ENCODE measurements around the gene MYL5.

MYL5 gene

GRCh38 chr4:676871-677235 lies 2.5 kb downstream of the MYL5 start:
- no peaks in the 10 kb centered on the region for H3K27me3 ChIP-seq (ENCODE audit: insufficient read depth, low read length)
- DNase-seq: no peak
- no peak overlapping the region for H3K9ac ChIP-seq (ENCODE audit: low read length)
- H3K4me2 ChIP-seq (ENCODE audit: low read length): no peak overlapping the region
- no peak overlapping the region for H2BK120ac ChIP-seq (ENCODE audit: insufficient read depth, low read length, poor library complexity)
- H2AK5ac ChIP-seq (ENCODE audit: low read length): no peak overlapping the region
- H3K4ac ChIP-seq (ENCODE audit: low read depth, low read length): no peak overlapping the region
- no peak overlapping the region for H2BK5ac ChIP-seq (ENCODE audit: low read depth, low read length, poor library complexity)
- H3K4me1 ChIP-seq (ENCODE audit: control insufficient read depth in 1 of 2, insufficient read depth in 2 of 2, low read length in 2 of 2): peaks cover 23 to 25% of the 10 kb centered on the region in 2 experiments
- no peak overlapping the region for H4K8ac ChIP-seq (ENCODE audit: low read depth, low read length)
- H3K9me3 ChIP-seq (ENCODE audit: insufficient read depth, low read depth, low read length): no peaks in the 10 kb centered on the region
- no peak overlapping the region for H4K12ac ChIP-seq (ENCODE audit: low read depth, low read length)
- H3K27ac ChIP-seq (ENCODE audit: low read depth, low read length): no peak overlapping the region
- H2AFZ ChIP-seq (ENCODE audit: insufficient read depth, low read length, poor library complexity): no peak overlapping the region
- H4K91ac ChIP-seq (ENCODE audit: low read depth, low read length): no peak overlapping the region
- peaks cover 11% of the 10 kb centered on the region for H3K79me2 ChIP-seq (ENCODE audit: control insufficient read depth, insufficient read depth, low read length, poor library complexity)
- H3K23ac ChIP-seq (ENCODE audit: low read length): no peak overlapping the region
- no peak overlapping the region for H3K4me3 ChIP-seq (ENCODE audit: low read depth, low read length)
- no peak overlapping the region for H3K14ac ChIP-seq (ENCODE audit: low read length)
- no peak overlapping the region for H3K18ac ChIP-seq (ENCODE audit: low read length)
- peaks cover 11% of the 10 kb centered on the region in 2 experiments for H3K36me3 ChIP-seq (ENCODE audit: control insufficient read depth in 1 of 2, insufficient read depth in 2 of 2, low read length in 2 of 2)
- peaks cover 11% of the 10 kb centered on the region for H3K79me1 ChIP-seq (ENCODE audit: low read length)
- H2BK12ac ChIP-seq (ENCODE audit: low read length): no peak overlapping the region
- no CpG with 5 or more reads among the region's 8 CpGs for WGBS (ENCODE audit: extremely low coverage, insufficient coverage, insufficient read length)

DNA sequence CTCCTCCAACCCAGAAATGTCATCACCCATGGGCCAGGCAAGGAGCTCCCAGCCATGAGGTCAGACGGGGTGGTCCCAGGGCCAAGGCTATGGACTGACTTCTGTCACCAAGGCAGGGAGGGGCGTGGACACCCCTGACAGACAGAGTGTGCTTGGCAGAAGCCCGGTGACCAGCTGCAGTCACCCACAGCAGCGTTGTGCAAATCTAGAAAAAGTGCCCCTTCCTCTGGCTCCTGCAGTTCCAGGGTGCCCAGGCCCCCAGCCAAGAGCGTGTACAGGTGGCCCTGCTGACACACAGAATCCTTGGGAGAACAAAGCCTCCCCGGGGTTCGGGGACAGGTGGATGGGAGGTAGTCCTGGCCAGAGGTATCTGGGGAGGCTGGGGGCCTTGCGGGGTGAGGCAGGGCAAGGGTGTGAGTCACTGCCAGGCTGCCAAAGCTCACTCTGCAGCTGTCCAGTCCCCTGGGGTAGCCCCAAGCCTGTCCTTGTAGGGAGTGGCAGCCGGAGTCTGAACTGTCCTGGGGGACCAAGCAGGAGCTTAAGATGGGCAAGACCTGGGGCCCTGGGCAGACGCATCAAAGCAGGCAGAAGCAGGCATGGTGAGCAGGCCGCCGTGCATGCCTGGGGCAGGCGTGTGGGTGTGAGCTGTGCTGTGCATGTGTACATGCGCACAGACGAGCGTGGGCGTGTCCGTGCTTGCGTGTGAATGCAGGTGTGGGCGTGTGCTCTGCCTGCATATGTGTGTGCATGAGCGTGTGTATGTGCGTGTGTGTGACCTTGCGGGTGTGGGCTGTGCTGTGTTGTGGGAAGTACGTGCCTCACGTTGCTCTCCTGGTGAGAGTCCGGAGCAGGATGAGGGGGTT lies 3.3 kb downstream of the MYL5 start:
- WGBS (ENCODE audit: extremely low coverage, insufficient coverage, insufficient read length): no CpG with 5 or more reads among the region's 26 CpGs
- H2AFZ ChIP-seq (ENCODE audit: insufficient read depth, low read length, poor library complexity): no peak overlapping the region

GRCh38 chr4:678331-679103 lies 4.2 kb downstream of the MYL5 start:
- no CpG with 5 or more reads among the region's 14 CpGs for WGBS (ENCODE audit: extremely low coverage, insufficient coverage, insufficient read length)
- no peak overlapping the region for H3K4me3 ChIP-seq (ENCODE audit: low read depth, low read length)

More for the DNA sequence above, 3.3 kb downstream of the MYL5 start:
- Histone ChIP-seq H4K8ac (ENCODE audit: low read depth, low read length) (no peak overlapping the region), H3K23ac (ENCODE audit: low read length) (peak overlapping the region; percentile 50), H3K79me1 (ENCODE audit: low read length) (peaks cover 11% of the 10 kb centered on the region), H3K4me3 (ENCODE audit: low read depth, low read length) (peak overlapping the region; percentile 31), H3K14ac (ENCODE audit: low read length) (no peak overlapping the region), H4K12ac (ENCODE audit: low read depth, low read length) (no peak overlapping the region), H3K36me3 (ENCODE audit: control insufficient read depth in 1 of 2, insufficient read depth in 2 of 2, low read length in 2 of 2) (peaks cover 3 to 4% of the 10 kb centered on the region in 2 experiments), H3K9me3 (ENCODE audit: insufficient read depth, low read depth, low read length) (no peaks in the 10 kb centered on the region), H3K4ac (ENCODE audit: low read depth, low read length) (no peak overlapping the region), H3K27me3 (ENCODE audit: insufficient read depth, low read length) (no peaks in the 10 kb centered on the region), H4K91ac (ENCODE audit: low read depth, low read length) (no peak overlapping the region), H2BK120ac (ENCODE audit: insufficient read depth, low read length, poor library complexity) (no peak overlapping the region), H2BK5ac (ENCODE audit: low read depth, low read length, poor library complexity) (no peak overlapping the region), H3K27ac (ENCODE audit: low read depth, low read length) (no peak overlapping the region), H2AK5ac (ENCODE audit: low read length) (no peak overlapping the region), H3K4me2 (ENCODE audit: low read length) (no peak overlapping the region), H3K79me2 (ENCODE audit: control insufficient read depth, insufficient read depth, low read length, poor library complexity) (peaks cover 11% of the 10 kb centered on the region), H3K4me1 (ENCODE audit: control insufficient read depth in 1 of 2, insufficient read depth in 2 of 2, low read length in 2 of 2) (peaks cover 23 to 25% of the 10 kb centered on the region in 2 experiments), H3K9ac (ENCODE audit: low read length) (no peak overlapping the region), H2BK12ac (ENCODE audit: low read length) (no peak overlapping the region), H3K18ac (ENCODE audit: low read length) (no peak overlapping the region)
- peak; percentile 73 to 84 for DNase-seq

GRCh38 chr4:679104-679481 lies 4.8 kb downstream of the MYL5 start:
- H3K9ac ChIP-seq (ENCODE audit: low read length): no peak overlapping the region
- H3K4ac ChIP-seq (ENCODE audit: low read depth, low read length): no peak overlapping the region
- H2AK5ac ChIP-seq (ENCODE audit: low read length): no peak overlapping the region
- H3K36me3 ChIP-seq (ENCODE audit: control insufficient read depth in 1 of 2, insufficient read depth in 2 of 2, low read length in 2 of 2): no peaks in the 10 kb centered on the region
- no peak overlapping the region for H2AFZ ChIP-seq (ENCODE audit: insufficient read depth, low read length, poor library complexity)
- H3K4me3 ChIP-seq (ENCODE audit: low read depth, low read length): no peak overlapping the region
- WGBS (ENCODE audit: extremely low coverage, insufficient coverage, insufficient read length): no CpG with 5 or more reads among the region's 13 CpGs
- H2BK120ac ChIP-seq (ENCODE audit: insufficient read depth, low read length, poor library complexity): no peak overlapping the region
- H4K91ac ChIP-seq (ENCODE audit: low read depth, low read length): no peak overlapping the region
- H3K27me3 ChIP-seq (ENCODE audit: insufficient read depth, low read length): no peaks in the 10 kb centered on the region
- no peak overlapping the region for H2BK12ac ChIP-seq (ENCODE audit: low read length)
- no peak overlapping the region for H3K27ac ChIP-seq (ENCODE audit: low read depth, low read length)
- no peak overlapping the region for H3K14ac ChIP-seq (ENCODE audit: low read length)
- H3K18ac ChIP-seq (ENCODE audit: low read length): no peak overlapping the region
- no peak for DNase-seq
- H3K4me1 ChIP-seq (ENCODE audit: control insufficient read depth in 1 of 2, insufficient read depth in 2 of 2, low read length in 2 of 2): peaks cover 18 to 23% of the 10 kb centered on the region in 2 experiments
- H3K4me2 ChIP-seq (ENCODE audit: low read length): no peak overlapping the region
- no peak overlapping the region for H2BK5ac ChIP-seq (ENCODE audit: low read depth, low read length, poor library complexity)
- no peak overlapping the region for H4K12ac ChIP-seq (ENCODE audit: low read depth, low read length)
- no peaks in the 10 kb centered on the region for H3K9me3 ChIP-seq (ENCODE audit: insufficient read depth, low read depth, low read length)
- H3K79me2 ChIP-seq (ENCODE audit: control insufficient read depth, insufficient read depth, low read length, poor library complexity): peaks cover 8% of the 10 kb centered on the region
- no peak overlapping the region for H3K23ac ChIP-seq (ENCODE audit: low read length)
- peaks cover 7% of the 10 kb centered on the region for H3K79me1 ChIP-seq (ENCODE audit: low read length)
- no peak overlapping the region for H4K8ac ChIP-seq (ENCODE audit: low read depth, low read length)

More at GRCh38 chr4:678331-679103, 4.2 kb downstream of the MYL5 start:
- Histone ChIP-seq H3K4me1 (ENCODE audit: control insufficient read depth in 1 of 2, insufficient read depth in 2 of 2, low read length in 2 of 2) (peaks cover 19 to 23% of the 10 kb centered on the region in 2 experiments), H2AK5ac (ENCODE audit: low read length) (no peak overlapping the region), H3K9ac (ENCODE audit: low read length) (no peak overlapping the region), H4K12ac (ENCODE audit: low read depth, low read length) (no peak overlapping the region), H3K4ac (ENCODE audit: low read depth, low read length) (no peak overlapping the region), H4K8ac (ENCODE audit: low read depth, low read length) (no peak overlapping the region), H3K18ac (ENCODE audit: low read length) (no peak overlapping the region), H3K27me3 (ENCODE audit: insufficient read depth, low read length) (no peaks in the 10 kb centered on the region), H3K36me3 (ENCODE audit: control insufficient read depth in 1 of 2, insufficient read depth in 2 of 2, low read length in 2 of 2) (no peaks in the 10 kb centered on the region), H3K14ac (ENCODE audit: low read length) (no peak overlapping the region), H3K9me3 (ENCODE audit: insufficient read depth, low read depth, low read length) (no peaks in the 10 kb centered on the region), H2BK5ac (ENCODE audit: low read depth, low read length, poor library complexity) (no peak overlapping the region), H3K79me2 (ENCODE audit: control insufficient read depth, insufficient read depth, low read length, poor library complexity) (peaks cover 9% of the 10 kb centered on the region), H3K23ac (ENCODE audit: low read length) (no peak overlapping the region), H2BK120ac (ENCODE audit: insufficient read depth, low read length, poor library complexity) (no peak overlapping the region), H2BK12ac (ENCODE audit: low read length) (no peak overlapping the region), H3K27ac (ENCODE audit: low read depth, low read length) (no peak overlapping the region), H2AFZ (ENCODE audit: insufficient read depth, low read length, poor library complexity) (no peak overlapping the region), H3K4me2 (ENCODE audit: low read length) (no peak overlapping the region), H3K79me1 (ENCODE audit: low read length) (peaks cover 10% of the 10 kb centered on the region), H4K91ac (ENCODE audit: low read depth, low read length) (no peak overlapping the region)
- DNase-seq: no peak

Measured in trophoblast cell (in vitro differentiated cells and primary cell).